ENCODE measurements around the gene SDR9C7.
"Not testable (repeated sequence)": the region's sequence is repeated elsewhere in the genome, so short reads cannot be mapped to it uniquely, and the experiment has no call there.

SDR9C7 gene

DNA sequence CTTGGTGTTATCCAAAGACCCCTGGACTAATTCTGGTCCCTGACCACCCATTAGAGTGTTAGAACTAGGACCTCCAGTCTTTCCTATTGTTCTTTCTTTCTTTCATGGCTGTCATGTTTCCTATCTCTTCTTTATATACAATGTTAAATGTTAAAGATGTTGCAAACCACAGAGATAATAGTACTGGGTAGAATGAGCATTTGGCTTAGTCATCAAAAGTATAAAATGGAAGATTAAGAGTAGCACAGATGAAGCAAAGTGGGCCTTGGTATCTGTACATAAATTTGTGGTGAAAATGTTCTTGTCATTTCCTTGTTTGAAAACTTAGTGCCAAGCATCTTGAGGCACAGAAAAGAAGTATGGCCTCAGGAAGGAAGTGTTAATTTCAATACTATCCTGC lies 32.9 kb downstream of the SDR9C7 start:
- H3K27ac ChIP-seq (ENCODE audit: insufficient read depth, low read length, poor library complexity, severe bottlenecking); DNase-seq; H3K9me3 ChIP-seq (ENCODE audit: control insufficient read depth, low read length); H3K4me1 ChIP-seq (ENCODE audit: control insufficient read depth, insufficient read depth, low read length, poor library complexity, severe bottlenecking); H3K4me3 ChIP-seq (ENCODE audit: insufficient read depth, low read depth, low read length, poor library complexity, severe bottlenecking); H3K27me3 ChIP-seq (replicated peaks; ENCODE audit: control insufficient read depth, insufficient read depth, low read length, poor library complexity, severe bottlenecking); H3K36me3 ChIP-seq (ENCODE audit: control insufficient read depth, insufficient read depth, low read length): not testable (repeated sequence)

DNA sequence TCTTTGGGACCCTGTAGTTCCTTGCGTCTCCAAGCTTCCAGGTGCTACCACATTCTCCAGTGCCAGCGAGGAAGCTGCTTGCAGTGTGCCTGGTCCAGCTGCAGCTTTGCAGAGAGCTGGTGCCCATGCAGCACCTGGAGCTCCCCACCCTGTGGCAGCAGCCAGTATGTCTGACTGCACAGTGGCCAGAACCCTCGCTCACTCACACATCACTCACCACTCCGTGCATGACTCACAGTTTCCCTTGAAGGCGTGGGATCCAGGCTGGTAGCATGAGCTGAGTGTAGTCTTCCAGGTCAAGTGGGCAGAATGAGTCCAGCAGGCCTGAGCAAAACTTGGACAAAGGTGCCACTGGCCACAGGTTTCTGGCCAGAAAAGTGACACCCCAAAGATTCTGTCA lies 33.6 kb downstream of the SDR9C7 start:
- Histone ChIP-seq H3K27me3 (replicated peaks; ENCODE audit: control insufficient read depth, insufficient read depth, low read length, poor library complexity, severe bottlenecking) (no peaks in the 10 kb centered on the region), H3K4me3 (ENCODE audit: insufficient read depth, low read depth, low read length, poor library complexity, severe bottlenecking) (no peak overlapping the region), H3K36me3 (ENCODE audit: control insufficient read depth, insufficient read depth, low read length) (no peaks in the 10 kb centered on the region), H3K4me1 (ENCODE audit: control insufficient read depth, insufficient read depth, low read length, poor library complexity, severe bottlenecking) (no peaks in the 10 kb centered on the region), H3K27ac (ENCODE audit: insufficient read depth, low read length, poor library complexity, severe bottlenecking) (no peak overlapping the region), H3K9me3 (ENCODE audit: control insufficient read depth, low read length) (peaks cover 9% of the 10 kb centered on the region)
- no peak for DNase-seq

DNA sequence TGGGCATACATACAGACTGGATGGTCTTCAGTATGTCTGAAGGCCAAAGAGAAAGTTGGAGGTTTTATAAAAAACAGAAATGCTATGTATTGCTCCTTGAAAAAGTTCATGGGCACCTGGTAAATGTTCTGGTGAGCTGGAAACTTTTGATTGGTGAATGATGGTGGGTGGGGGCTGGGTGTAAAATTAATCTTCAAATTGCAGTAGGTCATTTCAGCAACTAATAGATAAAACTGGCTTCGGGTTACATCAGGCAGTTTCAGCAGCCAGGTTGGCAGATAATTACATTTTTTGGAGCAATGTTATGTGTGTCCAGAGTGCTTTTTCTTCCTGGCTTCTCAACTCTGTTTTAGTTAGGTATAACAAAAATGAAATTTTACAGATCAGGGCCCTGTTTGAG lies 35.3 kb downstream of the SDR9C7 start:
- Histone ChIP-seq H3K4me3 (ENCODE audit: insufficient read depth, low read depth, low read length, poor library complexity, severe bottlenecking) (no peak overlapping the region), H3K27me3 (replicated peaks; ENCODE audit: control insufficient read depth, insufficient read depth, low read length, poor library complexity, severe bottlenecking) (no peaks in the 10 kb centered on the region), H3K4me1 (ENCODE audit: control insufficient read depth, insufficient read depth, low read length, poor library complexity, severe bottlenecking) (no peaks in the 10 kb centered on the region), H3K9me3 (ENCODE audit: control insufficient read depth, low read length) (peaks cover 9% of the 10 kb centered on the region), H3K27ac (ENCODE audit: insufficient read depth, low read length, poor library complexity, severe bottlenecking) (no peak overlapping the region), H3K36me3 (ENCODE audit: control insufficient read depth, insufficient read depth, low read length) (no peaks in the 10 kb centered on the region)
- no peak for DNase-seq

DNA sequence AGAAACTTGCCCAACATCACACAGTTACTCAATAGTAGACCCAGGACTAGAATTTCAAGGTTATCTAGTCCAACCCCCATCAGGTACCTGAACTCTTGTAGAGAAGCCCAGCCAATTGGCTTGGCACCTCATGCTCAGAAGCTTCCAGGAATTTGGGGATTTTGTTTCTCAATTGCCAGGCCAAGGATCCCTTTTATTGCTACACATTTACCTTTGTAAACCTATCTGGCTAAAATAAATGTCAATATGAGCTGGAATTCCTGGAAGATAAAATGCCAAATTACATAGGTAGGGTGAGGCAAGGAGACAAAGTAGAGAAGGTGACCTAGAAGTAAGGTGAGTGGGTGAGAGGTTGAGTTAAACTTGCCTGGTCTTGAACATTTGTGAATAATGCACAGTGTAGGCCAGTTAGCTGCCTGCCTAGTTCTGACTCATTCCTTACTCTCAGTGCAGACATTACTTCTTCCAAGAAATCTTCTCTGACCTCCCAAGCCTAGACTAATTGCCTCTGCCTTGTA lies 36.3 kb downstream of the SDR9C7 start:
- no peaks in the 10 kb centered on the region for H3K36me3 ChIP-seq (ENCODE audit: control insufficient read depth, insufficient read depth, low read length)
- no peak overlapping the region for H3K4me3 ChIP-seq (ENCODE audit: insufficient read depth, low read depth, low read length, poor library complexity, severe bottlenecking)
- no peak for DNase-seq
- no peaks in the 10 kb centered on the region for H3K27me3 ChIP-seq (replicated peaks; ENCODE audit: control insufficient read depth, insufficient read depth, low read length, poor library complexity, severe bottlenecking)
- H3K9me3 ChIP-seq (ENCODE audit: control insufficient read depth, low read length), result peaks cover 9% of the 10 kb centered on the region
- no peak overlapping the region for H3K27ac ChIP-seq (ENCODE audit: insufficient read depth, low read length, poor library complexity, severe bottlenecking)
- no peaks in the 10 kb centered on the region for H3K4me1 ChIP-seq (ENCODE audit: control insufficient read depth, insufficient read depth, low read length, poor library complexity, severe bottlenecking)

DNA sequence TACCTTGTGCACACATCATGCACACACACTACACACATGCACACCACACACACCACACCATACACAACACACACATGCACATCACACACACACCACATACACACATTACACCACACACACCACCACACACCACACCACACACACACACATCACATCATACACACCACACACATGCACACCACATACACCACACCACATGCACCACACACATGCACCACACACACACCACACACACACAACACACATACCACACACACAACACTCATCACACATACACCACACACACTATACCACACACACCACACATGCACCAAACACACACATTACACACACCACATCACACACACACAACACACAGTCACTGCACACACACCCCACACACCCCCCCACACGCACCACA lies 38.1 kb downstream of the SDR9C7 start:
- Histone ChIP-seq H3K4me1 (ENCODE audit: control insufficient read depth, insufficient read depth, low read length, poor library complexity, severe bottlenecking) (no peaks in the 10 kb centered on the region), H3K27me3 (replicated peaks; ENCODE audit: control insufficient read depth, insufficient read depth, low read length, poor library complexity, severe bottlenecking) (no peaks in the 10 kb centered on the region), H3K36me3 (ENCODE audit: control insufficient read depth, insufficient read depth, low read length) (no peaks in the 10 kb centered on the region), H3K9me3 (ENCODE audit: control insufficient read depth, low read length) (peaks cover 7% of the 10 kb centered on the region), H3K27ac (ENCODE audit: insufficient read depth, low read length, poor library complexity, severe bottlenecking) (no peak overlapping the region), H3K4me3 (ENCODE audit: insufficient read depth, low read depth, low read length, poor library complexity, severe bottlenecking) (no peak overlapping the region)
- DNase-seq, result no peak

DNA sequence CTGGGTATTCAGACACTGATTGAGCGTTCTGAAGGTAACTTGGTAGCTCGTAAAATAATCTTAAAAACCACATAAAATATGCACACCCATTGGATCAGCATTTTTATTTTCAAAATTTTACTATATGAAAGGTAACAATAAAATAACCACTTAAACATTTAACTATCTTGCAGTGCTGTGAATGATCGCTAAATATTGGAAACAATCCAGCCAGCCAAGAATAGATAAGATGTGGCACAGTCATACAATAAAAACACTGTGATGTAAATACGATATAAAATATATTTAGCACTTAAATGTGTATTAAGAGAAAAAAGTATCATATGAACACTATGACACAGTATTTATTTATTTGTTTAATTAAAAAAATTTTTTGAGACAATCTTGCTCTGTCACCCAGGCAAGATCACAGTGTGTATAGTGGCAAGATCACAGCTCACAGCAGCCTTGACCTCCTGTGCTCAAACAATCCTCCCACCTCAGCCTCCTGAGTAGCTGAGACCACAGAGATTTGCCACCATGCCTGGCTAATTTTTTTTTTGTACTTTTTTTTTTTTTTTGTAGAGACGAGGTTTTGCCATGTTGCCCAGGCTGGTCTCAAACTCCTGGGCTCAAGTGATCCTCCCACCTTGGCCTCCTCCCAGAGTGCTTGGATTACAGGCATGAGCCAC lies 39.4 kb downstream of the SDR9C7 start:
- Histone ChIP-seq H3K9me3 (ENCODE audit: control insufficient read depth, low read length) (peaks cover 3% of the 10 kb centered on the region), H3K27me3 (replicated peaks; ENCODE audit: control insufficient read depth, insufficient read depth, low read length, poor library complexity, severe bottlenecking) (no peaks in the 10 kb centered on the region), H3K27ac (ENCODE audit: insufficient read depth, low read length, poor library complexity, severe bottlenecking) (no peak overlapping the region), H3K36me3 (ENCODE audit: control insufficient read depth, insufficient read depth, low read length) (no peaks in the 10 kb centered on the region), H3K4me1 (ENCODE audit: control insufficient read depth, insufficient read depth, low read length, poor library complexity, severe bottlenecking) (no peaks in the 10 kb centered on the region), H3K4me3 (ENCODE audit: insufficient read depth, low read depth, low read length, poor library complexity, severe bottlenecking) (no peak overlapping the region)
- no peak for DNase-seq

DNA sequence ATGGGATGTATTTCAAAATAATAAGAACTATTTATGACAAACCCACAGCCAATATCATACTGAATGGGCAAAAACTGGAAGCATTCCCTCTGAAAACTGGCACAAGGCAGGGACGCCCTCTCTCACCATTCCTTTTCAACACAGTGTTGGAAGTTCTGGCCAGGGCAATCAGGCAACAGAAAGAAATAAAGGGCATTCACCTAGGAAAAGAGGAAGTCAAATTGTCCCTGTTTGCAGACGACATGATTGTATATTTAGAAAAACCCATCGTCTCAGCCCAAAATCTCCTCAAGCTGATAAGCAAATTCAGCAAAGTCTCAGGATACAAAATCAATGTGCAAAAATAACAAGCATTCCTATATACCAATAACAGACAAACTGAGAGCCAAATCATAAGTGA lies 42.3 kb downstream of the SDR9C7 start:
- H3K27ac ChIP-seq (ENCODE audit: insufficient read depth, low read length, poor library complexity, severe bottlenecking); H3K4me3 ChIP-seq (ENCODE audit: insufficient read depth, low read depth, low read length, poor library complexity, severe bottlenecking); H3K36me3 ChIP-seq (ENCODE audit: control insufficient read depth, insufficient read depth, low read length); H3K27me3 ChIP-seq (replicated peaks; ENCODE audit: control insufficient read depth, insufficient read depth, low read length, poor library complexity, severe bottlenecking); H3K4me1 ChIP-seq (ENCODE audit: control insufficient read depth, insufficient read depth, low read length, poor library complexity, severe bottlenecking); H3K9me3 ChIP-seq (ENCODE audit: control insufficient read depth, low read length); DNase-seq: not testable (repeated sequence)

DNA sequence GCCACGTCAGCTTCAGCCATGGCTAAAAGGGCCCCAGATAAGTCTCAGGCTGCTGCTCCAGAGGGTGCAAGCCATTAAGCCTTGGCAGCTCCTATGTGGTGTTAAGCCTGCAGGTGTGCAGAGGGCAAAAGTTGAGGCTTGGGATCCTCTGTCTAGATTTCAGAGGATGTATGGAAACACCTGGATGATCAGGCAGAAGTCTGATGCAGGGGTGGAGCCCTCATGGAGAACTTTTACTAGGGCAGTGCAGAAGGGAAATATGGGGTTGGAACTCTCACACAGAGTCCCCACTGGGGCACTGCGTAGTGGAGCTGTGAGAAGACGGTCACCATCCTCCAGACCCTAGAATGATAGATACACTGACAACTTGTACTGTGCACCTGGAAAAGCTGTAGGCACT lies 47.9 kb downstream of the SDR9C7 start:
- no peak overlapping the region for H3K27ac ChIP-seq (ENCODE audit: insufficient read depth, low read length, poor library complexity, severe bottlenecking)
- no peak overlapping the region for H3K4me3 ChIP-seq (ENCODE audit: insufficient read depth, low read depth, low read length, poor library complexity, severe bottlenecking)
- H3K27me3 ChIP-seq (replicated peaks; ENCODE audit: control insufficient read depth, insufficient read depth, low read length, poor library complexity, severe bottlenecking), result no peaks in the 10 kb centered on the region
- H3K4me1 ChIP-seq (ENCODE audit: control insufficient read depth, insufficient read depth, low read length, poor library complexity, severe bottlenecking), result no peaks in the 10 kb centered on the region
- H3K36me3 ChIP-seq (ENCODE audit: control insufficient read depth, insufficient read depth, low read length), result no peaks in the 10 kb centered on the region
- no peak for DNase-seq
- no peaks in the 10 kb centered on the region for H3K9me3 ChIP-seq (ENCODE audit: control insufficient read depth, low read length)

DNA sequence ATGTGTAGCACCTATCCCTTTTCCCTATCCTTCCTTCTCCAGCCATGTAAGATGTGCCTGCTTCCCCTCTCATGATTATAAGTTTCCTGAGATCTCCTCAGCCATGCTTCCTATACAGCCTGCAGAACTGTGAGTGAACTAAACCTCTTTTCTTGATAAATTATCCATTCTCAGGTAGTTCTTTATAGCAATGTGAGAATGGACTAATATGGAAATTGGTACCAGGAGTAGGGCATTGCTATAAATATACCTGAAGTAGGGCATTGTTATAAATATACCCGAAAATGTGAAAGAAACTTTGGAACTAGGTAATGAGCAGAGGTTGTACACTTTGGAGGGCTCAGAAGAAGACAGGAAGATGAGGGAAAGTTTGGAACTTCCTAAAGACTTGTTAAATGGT lies 48.9 kb downstream of the SDR9C7 start:
- no peaks in the 10 kb centered on the region for H3K9me3 ChIP-seq (ENCODE audit: control insufficient read depth, low read length)
- H3K4me1 ChIP-seq (ENCODE audit: control insufficient read depth, insufficient read depth, low read length, poor library complexity, severe bottlenecking), result no peaks in the 10 kb centered on the region
- H3K36me3 ChIP-seq (ENCODE audit: control insufficient read depth, insufficient read depth, low read length), result no peaks in the 10 kb centered on the region
- no peaks in the 10 kb centered on the region for H3K27me3 ChIP-seq (replicated peaks; ENCODE audit: control insufficient read depth, insufficient read depth, low read length, poor library complexity, severe bottlenecking)
- no peak overlapping the region for H3K4me3 ChIP-seq (ENCODE audit: insufficient read depth, low read depth, low read length, poor library complexity, severe bottlenecking)
- H3K27ac ChIP-seq (ENCODE audit: insufficient read depth, low read length, poor library complexity, severe bottlenecking), result no peak overlapping the region
- DNase-seq, result no peak

DNA sequence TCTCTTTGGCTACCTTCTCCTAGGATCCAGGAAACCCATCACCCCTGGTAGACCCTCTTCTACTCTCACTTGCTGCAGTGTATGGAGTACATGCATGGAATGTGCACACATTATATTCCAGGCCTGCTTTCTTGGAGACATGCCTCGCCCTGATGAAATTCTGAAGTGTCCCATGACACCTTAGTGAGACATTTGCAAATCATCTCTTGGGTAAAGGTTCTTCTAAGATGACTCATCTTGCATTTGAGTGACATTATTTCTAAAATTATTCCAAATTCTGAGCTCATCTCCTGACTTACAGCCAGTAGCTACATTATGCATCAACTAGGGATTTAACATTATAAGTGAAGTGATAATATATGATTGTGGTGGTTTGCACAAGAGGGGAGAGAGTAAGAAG lies 49.8 kb downstream of the SDR9C7 start:
- no peaks in the 10 kb centered on the region for H3K27me3 ChIP-seq (replicated peaks; ENCODE audit: control insufficient read depth, insufficient read depth, low read length, poor library complexity, severe bottlenecking)
- H3K27ac ChIP-seq (ENCODE audit: insufficient read depth, low read length, poor library complexity, severe bottlenecking), result no peak overlapping the region
- no peak for DNase-seq
- no peak overlapping the region for H3K4me3 ChIP-seq (ENCODE audit: insufficient read depth, low read depth, low read length, poor library complexity, severe bottlenecking)
- H3K4me1 ChIP-seq (ENCODE audit: control insufficient read depth, insufficient read depth, low read length, poor library complexity, severe bottlenecking), result no peaks in the 10 kb centered on the region
- H3K9me3 ChIP-seq (ENCODE audit: control insufficient read depth, low read length), result no peaks in the 10 kb centered on the region
- no peaks in the 10 kb centered on the region for H3K36me3 ChIP-seq (ENCODE audit: control insufficient read depth, insufficient read depth, low read length)

All from effector memory CD4-positive, alpha-beta T cell (primary cell).